GM19240 (cell line): ENCODE measurements around the gene SCN8A.
"Not testable (repeated sequence)": the region's sequence is repeated elsewhere in the genome, so short reads cannot be mapped to it uniquely, and the experiment has no call there.

Experiments
- DNase-seq: peaks from one replicate; pipeline ENCODE4 v3.0.0; 2011; ENCODE audit warnings: low spot score; ENCODE audit not compliant: insufficient read length

The SCN8A gene

GRCh38 chr12:51814311-51815088, 223.5 kb downstream of the SCN8A start:
- no peak for DNase-seq

GRCh38 chr12:51815571-51815970, 224.5 kb downstream of the SCN8A start:
- no peak for DNase-seq

GRCh38 chr12:51817027-51817953, 226.3 kb downstream of the SCN8A start:
- no peak for DNase-seq

- no peak for DNase-seq
These were observed 227.1 kb downstream of the SCN8A start for GRCh38 chr12:51818086-51818485.

- DNase-seq = no peak
These were observed 227.7 kb downstream of the SCN8A start for GRCh38 chr12:51818566-51819300.

GRCh38 chr12:51819736-51820525, 228.9 kb downstream of the SCN8A start:
- no peak for DNase-seq

- DNase-seq = no peak
These were observed 229.8 kb downstream of the SCN8A start for GRCh38 chr12:51820526-51821439.

- DNase-seq = no peak
These were observed 230.6 kb downstream of the SCN8A start for GRCh38 chr12:51821440-51822260.

GRCh38 chr12:51822261-51822616, 231.2 kb downstream of the SCN8A start:
- DNase-seq = no peak

GRCh38 chr12:51822956-51823355, 231.9 kb downstream of the SCN8A start:
- no peak for DNase-seq

GRCh38 chr12:51823875-51824565, 233.0 kb downstream of the SCN8A start:
- no peak for DNase-seq

GRCh38 chr12:51825216-51825615, 234.2 kb downstream of the SCN8A start:
- no peak for DNase-seq

- no peak for DNase-seq
These were observed 235.8 kb downstream of the SCN8A start for GRCh38 chr12:51826881-51827280.

GRCh38 chr12:51827925-51828818, 237.1 kb downstream of the SCN8A start:
- no peak for DNase-seq

GRCh38 chr12:51829011-51829481, 238.0 kb downstream of the SCN8A start:
- DNase-seq = no peak

- DNase-seq = no peak
These were observed 238.6 kb downstream of the SCN8A start for GRCh38 chr12:51829641-51830040.

GRCh38 chr12:51831817-51832216, 240.8 kb downstream of the SCN8A start:
- DNase-seq = not testable (repeated sequence)
